DMS79 treated with DMSO at 0.1 percent for 48 hours (cell line): ENCODE results near the gene LRRK1.

Source experiments
- DNase-seq: peaks from one replicate; lab custom pipeline; 2025; lab: John Stamatoyannopoulos, UW

The LRRK1 gene

DNA sequence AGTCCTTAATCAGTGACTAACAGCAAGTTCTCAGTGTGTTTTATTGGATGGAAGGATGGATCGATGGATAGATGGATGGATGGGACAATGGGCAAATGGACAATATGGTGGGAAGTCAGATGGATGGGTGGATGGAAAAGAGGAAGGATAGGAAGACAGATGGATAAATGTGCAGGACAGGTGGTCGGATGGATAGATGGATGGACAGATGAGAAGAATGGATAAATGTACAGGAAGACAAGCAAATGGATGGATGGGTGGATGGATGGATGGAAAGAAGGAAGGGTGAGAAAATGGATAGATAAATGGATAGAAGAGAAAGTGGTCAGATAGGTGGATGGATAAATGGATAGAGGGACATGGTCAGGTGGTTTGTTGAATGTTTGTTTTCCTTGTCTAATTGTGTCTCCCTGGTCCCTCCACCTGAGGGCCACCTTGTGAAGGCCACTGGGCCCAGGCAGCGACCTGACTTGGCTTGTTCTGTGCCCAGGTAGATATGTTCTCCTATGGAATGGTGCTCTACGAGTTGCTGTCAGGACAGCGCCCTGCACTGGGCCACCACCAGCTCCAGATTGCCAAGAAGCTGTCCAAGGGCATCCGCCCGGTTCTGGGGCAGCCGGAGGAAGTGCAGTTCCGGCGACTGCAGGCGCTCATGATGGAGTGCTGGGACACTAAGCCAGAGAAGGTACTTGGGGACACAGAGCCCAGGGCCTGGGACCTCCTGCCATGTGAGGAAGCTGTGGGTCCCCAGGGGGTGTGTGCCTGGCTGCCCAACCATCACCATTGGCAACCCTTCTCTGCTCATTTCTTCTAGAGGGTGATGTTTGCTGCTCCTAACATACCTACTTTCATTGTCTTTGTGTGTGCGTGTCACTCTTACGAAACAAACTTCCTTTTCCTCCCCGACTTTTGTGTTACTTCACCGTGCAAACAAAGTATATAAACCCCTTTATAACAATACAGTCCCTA, 137.5 kb downstream of the LRRK1 start:
- no peak for DNase-seq

- no peak for DNase-seq
Measured at GRCh38 chr15:101057841-101058407, 138.8 kb downstream of the LRRK1 start.

GRCh38 chr15:101058735-101059134, 139.6 kb downstream of the LRRK1 start:
- DNase-seq = no peak

DNA sequence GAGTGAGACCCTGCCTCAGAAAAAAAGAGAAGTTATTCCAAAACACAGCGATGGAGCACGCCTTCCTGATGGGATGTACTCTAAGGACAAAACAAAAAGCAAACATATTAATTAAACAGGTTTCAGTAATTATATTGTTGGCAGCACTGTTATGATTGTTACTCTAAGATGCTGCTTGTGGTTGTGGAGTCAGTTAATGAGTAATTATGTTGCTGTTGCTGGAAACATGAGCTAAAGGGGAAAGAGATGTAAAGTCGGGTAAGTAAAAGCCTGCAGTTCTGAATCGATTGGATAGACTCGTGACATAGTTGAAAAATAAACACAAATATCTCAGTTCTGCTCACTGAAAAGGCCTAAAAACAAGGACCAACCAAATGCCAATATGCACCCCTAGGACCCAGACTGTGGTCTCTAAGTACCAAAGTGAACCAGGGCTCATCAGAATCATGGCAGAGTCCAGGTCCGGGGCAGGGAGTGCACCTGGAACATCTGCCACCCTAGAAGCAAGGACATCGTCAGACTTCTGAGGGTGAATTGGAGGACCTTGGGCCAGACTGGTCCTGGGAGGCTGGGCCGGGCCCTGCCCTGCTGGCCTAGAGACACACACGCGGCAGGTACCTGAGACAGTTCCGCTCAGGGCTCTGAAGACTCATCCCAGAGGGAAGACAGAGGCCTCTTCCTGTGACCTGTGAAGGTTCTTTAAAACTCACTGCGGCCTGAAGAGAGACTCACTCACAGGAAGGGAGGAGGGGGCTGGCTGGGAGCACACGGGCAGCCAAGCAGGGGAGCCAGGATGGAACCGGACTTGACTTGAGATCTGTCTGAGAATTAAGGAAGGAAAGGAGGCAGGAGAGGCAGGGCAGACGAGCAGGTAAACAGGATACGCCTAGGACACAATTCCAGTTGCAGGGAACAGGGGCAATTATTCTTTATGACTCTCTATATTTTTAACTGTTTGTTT, 140.5 kb downstream of the LRRK1 start:
- DNase-seq = no peak

GRCh38 chr15:101060576-101061551, 141.7 kb downstream of the LRRK1 start:
- DNase-seq = no peak

- no peak for DNase-seq
Measured at GRCh38 chr15:101062063-101062462, 142.9 kb downstream of the LRRK1 start.

GRCh38 chr15:101062471-101063171, 143.5 kb downstream of the LRRK1 start:
- no peak for DNase-seq

DNA sequence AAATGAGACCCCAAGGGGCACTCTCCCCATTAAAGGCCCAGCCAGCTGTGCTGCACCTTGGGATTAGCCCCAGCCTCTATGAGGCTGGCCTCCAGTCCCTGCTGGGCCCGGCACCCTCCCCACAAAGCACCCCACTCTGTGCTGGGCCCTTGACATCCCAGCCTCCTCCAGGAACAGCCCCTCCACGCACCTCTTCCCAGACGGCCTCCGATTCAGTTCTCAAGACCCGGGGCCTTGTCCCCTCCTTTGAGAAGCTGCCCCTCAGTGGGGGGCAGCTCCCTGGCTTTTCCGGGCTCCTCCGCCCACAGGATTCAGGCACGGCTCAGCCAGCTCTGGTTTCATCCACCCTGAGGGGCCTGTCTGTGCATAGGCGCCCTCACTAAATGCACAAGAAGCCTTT, 144.1 kb downstream of the LRRK1 start:
- no peak for DNase-seq

GRCh38 chr15:101063891-101064794, 145.0 kb downstream of the LRRK1 start:
- DNase-seq = peak; percentile 17

DNA sequence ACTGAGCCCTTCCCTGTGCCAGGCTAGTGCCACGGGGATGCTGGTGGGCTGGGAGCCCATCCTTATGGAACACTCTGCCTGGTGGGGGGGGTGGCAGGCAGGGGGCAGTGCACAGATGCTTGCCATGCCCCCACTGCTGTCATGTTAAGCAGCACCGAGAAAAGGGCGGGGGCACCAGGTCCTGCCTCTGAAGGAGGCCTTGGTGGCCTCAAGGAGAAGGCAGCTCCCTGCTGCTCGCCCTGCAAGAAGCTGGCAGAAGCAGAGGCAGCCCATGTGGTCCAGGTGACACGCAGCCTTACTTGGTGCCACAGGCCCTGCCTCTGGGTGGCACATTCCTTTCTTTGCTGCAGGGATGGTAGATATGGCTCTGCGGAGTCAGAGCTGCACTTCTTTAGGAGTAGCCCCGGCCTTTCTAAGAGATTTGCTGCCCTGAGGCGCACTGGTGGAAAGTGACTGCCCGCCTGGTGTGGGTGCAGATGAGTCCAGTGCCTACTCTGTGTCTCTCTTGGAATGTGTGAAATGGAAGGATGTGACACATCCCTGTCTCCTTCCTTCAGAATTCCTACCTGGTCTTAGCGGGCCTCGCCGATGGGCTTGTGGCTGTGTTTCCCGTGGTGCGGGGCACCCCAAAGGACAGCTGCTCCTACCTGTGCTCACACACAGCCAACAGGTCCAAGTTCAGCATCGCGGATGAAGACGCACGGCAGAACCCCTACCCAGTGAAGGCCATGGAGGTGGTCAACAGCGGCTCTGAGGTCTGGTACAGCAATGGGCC, 145.8 kb downstream of the LRRK1 start:
- no peak for DNase-seq

DNA sequence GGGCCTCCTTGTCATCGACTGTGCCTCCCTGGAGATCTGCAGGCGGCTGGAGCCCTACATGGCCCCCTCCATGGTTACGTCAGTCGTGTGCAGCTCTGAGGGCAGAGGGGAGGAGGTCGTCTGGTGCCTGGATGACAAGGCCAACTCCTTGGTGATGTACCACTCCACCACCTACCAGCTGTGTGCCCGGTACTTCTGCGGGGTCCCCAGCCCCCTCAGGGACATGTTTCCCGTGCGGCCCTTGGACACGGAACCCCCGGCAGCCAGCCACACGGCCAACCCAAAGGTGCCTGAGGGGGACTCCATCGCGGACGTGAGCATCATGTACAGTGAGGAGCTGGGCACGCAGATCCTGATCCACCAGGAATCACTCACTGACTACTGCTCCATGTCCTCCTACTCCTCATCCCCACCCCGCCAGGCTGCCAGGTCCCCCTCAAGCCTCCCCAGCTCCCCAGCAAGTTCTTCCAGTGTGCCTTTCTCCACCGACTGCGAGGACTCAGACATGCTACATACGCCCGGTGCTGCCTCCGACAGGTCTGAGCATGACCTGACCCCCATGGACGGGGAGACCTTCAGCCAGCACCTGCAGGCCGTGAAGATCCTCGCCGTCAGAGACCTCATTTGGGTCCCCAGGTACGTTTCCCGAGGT, 146.5 kb downstream of the LRRK1 start:
- DNase-seq = no peak

DNA sequence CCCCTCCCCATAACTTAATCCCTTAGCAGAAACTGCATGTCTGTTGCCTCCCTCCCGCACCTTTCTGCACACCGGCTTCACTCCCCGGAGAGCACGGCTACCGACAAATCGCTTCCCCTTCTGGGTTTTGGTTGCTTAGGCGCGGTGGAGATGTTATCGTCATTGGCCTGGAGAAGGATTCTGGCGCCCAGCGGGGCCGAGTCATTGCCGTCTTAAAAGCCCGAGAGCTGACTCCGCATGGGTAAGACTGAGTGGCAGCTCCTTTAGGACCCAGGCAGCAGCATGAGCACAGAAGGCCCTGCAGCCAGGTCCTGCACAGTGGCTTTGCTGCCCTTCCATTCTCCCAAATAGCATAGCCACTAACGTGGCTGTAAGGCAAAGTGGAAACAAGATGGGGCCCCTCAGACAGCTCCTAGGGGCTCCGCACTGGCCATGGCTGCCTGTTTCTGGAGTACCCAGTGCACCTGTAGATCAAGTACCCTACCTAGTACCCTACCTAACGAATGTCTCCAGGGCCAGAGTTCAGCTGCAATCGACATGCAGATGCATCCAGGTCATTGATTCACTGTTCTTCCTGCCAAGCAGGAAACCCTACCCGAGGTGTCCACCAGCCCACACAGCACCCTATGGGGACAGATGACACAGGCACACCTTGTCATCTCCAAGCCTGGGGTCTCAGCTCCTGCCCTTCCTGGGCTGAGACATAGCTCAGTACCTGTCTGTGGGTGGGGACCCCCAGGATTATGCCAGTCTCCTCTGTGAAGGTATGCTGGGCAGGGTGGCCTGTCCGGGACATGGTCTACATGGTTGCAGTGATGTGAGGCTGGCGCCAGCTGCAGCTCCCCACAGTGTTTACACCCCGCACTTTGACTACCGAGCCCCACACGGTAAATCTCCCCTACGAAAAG, 147.6 kb downstream of the LRRK1 start:
- DNase-seq = no peak

DNA sequence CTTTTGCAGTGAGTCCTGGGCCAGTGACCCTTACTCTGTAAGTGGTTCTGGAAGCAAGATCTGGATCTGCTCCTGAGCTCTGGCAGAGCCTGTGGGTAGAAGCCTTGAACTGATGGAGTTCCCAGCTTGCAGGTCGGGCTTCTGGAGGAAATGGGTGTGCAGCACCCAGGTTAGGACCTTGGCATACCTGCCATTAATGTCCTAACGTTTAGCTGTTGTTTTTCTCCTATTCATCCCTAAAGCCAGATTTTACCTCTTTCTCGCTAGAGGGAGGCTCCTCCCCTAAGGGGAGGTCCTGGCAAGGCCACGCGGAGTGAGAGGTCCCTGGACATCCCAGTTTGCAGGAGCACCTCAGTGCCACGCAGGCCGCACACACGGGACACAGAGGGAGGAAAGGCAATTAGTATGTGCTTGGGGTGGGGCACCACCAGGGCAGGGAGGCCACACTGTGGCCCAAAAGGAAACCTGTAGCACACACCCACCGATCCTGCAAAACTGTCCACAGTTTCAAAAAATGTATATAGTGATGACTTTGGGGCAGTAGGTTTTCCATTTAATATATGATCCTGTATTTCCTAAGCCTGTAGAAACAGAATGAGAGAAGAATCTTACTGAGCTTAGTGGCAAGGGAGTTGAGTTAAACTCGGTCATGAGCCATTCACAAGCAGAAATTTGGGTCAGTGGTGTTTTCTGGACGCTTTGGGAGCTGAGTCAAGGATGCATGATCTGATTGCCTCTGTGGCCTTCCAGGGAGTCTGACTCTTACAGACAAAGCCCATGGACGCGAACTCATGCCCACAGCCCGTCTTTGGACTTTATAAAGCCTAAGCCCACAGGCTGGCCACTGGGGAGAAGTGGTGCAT, 148.7 kb downstream of the LRRK1 start:
- no peak for DNase-seq

- DNase-seq = no peak
Measured at GRCh38 chr15:101068523-101068960, 149.4 kb downstream of the LRRK1 start.

GRCh38 chr15:101068961-101069653, 149.9 kb downstream of the LRRK1 start:
- DNase-seq = no peak
